Activated T-helper 1 cell treated with Interleukin-2 at 50 U/mL for 16 hours (primary cell): ENCODE data around the gene COL19A1.
"Not testable (repeated sequence)": the region's sequence is repeated elsewhere in the genome, so short reads cannot be mapped to it uniquely, and the experiment has no call there.

Experiments used
- DNase-seq: peaks from one replicate; pipeline ENCODE4 v3.0.0-alpha.2; 2020; ENCODE audit warnings: low read depth

Gene COL19A1

GRCh38 chr6:69965974-69966373 is 99.6 kb downstream of the COL19A1 start:
- not testable (repeated sequence) for DNase-seq

- no peak for DNase-seq
These were observed 106.8 kb downstream of the COL19A1 start for GRCh38 chr6:69973138-69973537.

GRCh38 chr6:69973763-69974162 is 107.4 kb downstream of the COL19A1 start:
- DNase-seq: no peak

GRCh38 chr6:69974193-69974592 is 107.8 kb downstream of the COL19A1 start:
- DNase-seq: no peak

GRCh38 chr6:69976591-69977090 is 110.3 kb downstream of the COL19A1 start:
- no peak for DNase-seq

GRCh38 chr6:69980624-69981023 is 114.3 kb downstream of the COL19A1 start:
- DNase-seq: no peak

GRCh38 chr6:69984506-69984905 is 118.2 kb downstream of the COL19A1 start:
- no peak for DNase-seq

- DNase-seq: no peak
These were observed 118.8 kb downstream of the COL19A1 start for GRCh38 chr6:69985180-69985579.

GRCh38 chr6:69987550-69987949 is 121.2 kb downstream of the COL19A1 start:
- no peak for DNase-seq

GRCh38 chr6:69988458-69989126 is 122.2 kb downstream of the COL19A1 start:
- no peak for DNase-seq

- DNase-seq: no peak
These were observed 127.9 kb downstream of the COL19A1 start for GRCh38 chr6:69994251-69994650.

GRCh38 chr6:70008189-70008588 is 141.8 kb downstream of the COL19A1 start:
- no peak for DNase-seq

- DNase-seq: not testable (repeated sequence)
These were observed 144.0 kb downstream of the COL19A1 start for GRCh38 chr6:70010339-70010738.

GRCh38 chr6:70023201-70023600 is 156.8 kb downstream of the COL19A1 start:
- DNase-seq: not testable (repeated sequence)

- no peak for DNase-seq
These were observed 161.9 kb downstream of the COL19A1 start for GRCh38 chr6:70028246-70028645.

- DNase-seq: no peak
These were observed 162.6 kb downstream of the COL19A1 start for GRCh38 chr6:70028926-70029325.

GRCh38 chr6:70033781-70034180 is 167.4 kb downstream of the COL19A1 start:
- DNase-seq: no peak

GRCh38 chr6:70037445-70037844 is 171.1 kb downstream of the COL19A1 start:
- no peak for DNase-seq

- DNase-seq: no peak
These were observed 174.4 kb downstream of the COL19A1 start for GRCh38 chr6:70040766-70041165.

- DNase-seq: no peak
These were observed 175.1 kb downstream of the COL19A1 start for GRCh38 chr6:70041411-70041810.

- DNase-seq: no peak
These were observed 179.1 kb downstream of the COL19A1 start for GRCh38 chr6:70045413-70045812.

GRCh38 chr6:70051197-70052124 is 185.1 kb downstream of the COL19A1 start:
- no peak for DNase-seq
